Panc1 (cell line): Measurements from ENCODE around the gene RIC3. TPM values are rescaled to one million over a fixed set of nuclear protein-coding genes. Genes with fewer than 3 reads are reported as not detected.

ENCODE experiments used
- ATAC-seq: fragments of 200-7000 bp; cut with Tn5 transposase; 2 replicates; pipeline ENCODE4 v1.9.1; 2020; ENCODE audit warnings: mild to moderate bottlenecking, moderate library complexity
- BruUV-seq: library from RNA; stranded (reverse); fragments of 400-500 nt; replicated peaks from 2 replicates; lab custom pipeline; 2021; lab: Mats Ljungman, UMichigan
- CTCF ChIA-PET: fragments of 300-600 bp; sonication (Branson Sonifier 250); formaldehyde crosslinking; loops from one replicate; lab custom pipeline; 2022; ENCODE audit warnings: antibody characterized with exemption; lab: Charles Lee
- POLR2A ChIA-PET: fragments of 300-600 bp; sonication (Branson Sonifier 250); formaldehyde crosslinking; loops from one replicate; lab custom pipeline; 2022; ENCODE audit warnings: antibody characterized with exemption; lab: Charles Lee
- DNase-seq: peaks from one replicate; pipeline ENCODE4 v3.0.0-alpha.2; 2010; ENCODE audit warnings: low read depth, low spot score
- H3K27ac ChIP-seq: 2 replicates; pipeline ENCODE4 v1.5.1; 2011; ENCODE audit warnings: mild to moderate bottlenecking, low read length, inconsistent platforms
- H3K27me3 ChIP-seq: fragments of 200-500 bp; sonication (Bioruptor generic); 2 replicates; pipeline ENCODE4 v1.6.0; 2014; ENCODE audit warnings: low read length, inconsistent platforms; ENCODE audit not compliant: control insufficient read depth, insufficient read depth
- H3K36me3 ChIP-seq: fragments of 200-500 bp; sonication (Bioruptor generic); 2 replicates; pipeline ENCODE4 v1.5.1; 2014; ENCODE audit warnings: inconsistent platforms, mild to moderate bottlenecking, low read length, moderate library complexity; ENCODE audit not compliant: control insufficient read depth, insufficient read depth
- H3K4me1 ChIP-seq: 2 replicates; pipeline ENCODE4 v1.5.1; 2011; ENCODE audit warnings: inconsistent platforms, mild to moderate bottlenecking, low read length, moderate library complexity; ENCODE audit not compliant: control insufficient read depth, insufficient read depth
- H3K4me3 ChIP-seq, 2 experiments: 2 replicates each; pipeline ENCODE4 v1.5.1; 2011 to 2012; ENCODE audit warnings: low read depth in 2 of 2, low read length in 2 of 2, mild to moderate bottlenecking in 2 of 2, inconsistent platforms in 1 of 2, moderate library complexity in 1 of 2
- H3K9me3 ChIP-seq: fragments of 200-500 bp; sonication (Bioruptor generic); 2 replicates; pipeline ENCODE4 v1.5.1; 2014; ENCODE audit warnings: low read depth, mild to moderate bottlenecking, inconsistent platforms, low read length, moderate library complexity; ENCODE audit not compliant: control insufficient read depth, insufficient read depth
- POLR2AphosphoS5 ChIP-seq: IDR thresholded peaks from 2 replicates; pipeline ENCODE4 v1.6.1; 2012; ENCODE audit warnings: mild to moderate bottlenecking, low read depth, low read length, moderate library complexity
- SIN3A ChIP-seq: IDR thresholded peaks from 2 replicates; pipeline ENCODE4 v1.6.1; 2012; ENCODE audit warnings: low read depth, mild to moderate bottlenecking, low read length, moderate library complexity, borderline replicate concordance; ENCODE audit not compliant: insufficient read depth
- TCF7L2 ChIP-seq: IDR thresholded peaks from 2 replicates; pipeline ENCODE4 v1.6.1; 2011; ENCODE audit warnings: mild to moderate bottlenecking, low read depth, low read length, inconsistent platforms
- in situ Hi-C: cut with HindIII; loops from 2 replicates; pipeline ENCODE4 v1.10.0; 2016; ENCODE audit warnings: low sequenced_read_pairs, low pct_unique_long_range_greater_than_20kb
- intact Hi-C: fragments of 100-400 bp; cut with micrococcal nuclease; formaldehyde crosslinking; loops from one replicate; pipeline ENCODE4 v1.10.0; 2022; ENCODE audit not compliant: unreplicated experiment
- total RNA-seq: library from RNA; stranded (reverse); gene quantifications from one replicate; pipeline ENCODE4 v1.2.1, GENCODE V29; 2021; ENCODE audit not compliant: unreplicated experiment
- TF ChIP-seq, protein P1 (sequence below), 2 experiments: IDR thresholded peaks; 2 replicates each; pipeline ENCODE4 v1.6.1; 2011 to 2012; ENCODE audit warnings: low read depth in 2 of 2, control low read depth in 1 of 2, low read length in 1 of 2, mild to moderate bottlenecking in 1 of 2, moderate library complexity in 1 of 2; ENCODE audit not compliant: insufficient read depth in 1 of 2
- TF ChIP-seq, protein P2 (sequence below): fragments of 450-650 bp; IDR thresholded peaks from 2 replicates; pipeline ENCODE4 v1.5.1; 2017; ENCODE audit warnings: mild to moderate bottlenecking

Gene RIC3
- total RNA-seq, 1 experiment from 2014 or later, result 4.2 TPM

DNA sequence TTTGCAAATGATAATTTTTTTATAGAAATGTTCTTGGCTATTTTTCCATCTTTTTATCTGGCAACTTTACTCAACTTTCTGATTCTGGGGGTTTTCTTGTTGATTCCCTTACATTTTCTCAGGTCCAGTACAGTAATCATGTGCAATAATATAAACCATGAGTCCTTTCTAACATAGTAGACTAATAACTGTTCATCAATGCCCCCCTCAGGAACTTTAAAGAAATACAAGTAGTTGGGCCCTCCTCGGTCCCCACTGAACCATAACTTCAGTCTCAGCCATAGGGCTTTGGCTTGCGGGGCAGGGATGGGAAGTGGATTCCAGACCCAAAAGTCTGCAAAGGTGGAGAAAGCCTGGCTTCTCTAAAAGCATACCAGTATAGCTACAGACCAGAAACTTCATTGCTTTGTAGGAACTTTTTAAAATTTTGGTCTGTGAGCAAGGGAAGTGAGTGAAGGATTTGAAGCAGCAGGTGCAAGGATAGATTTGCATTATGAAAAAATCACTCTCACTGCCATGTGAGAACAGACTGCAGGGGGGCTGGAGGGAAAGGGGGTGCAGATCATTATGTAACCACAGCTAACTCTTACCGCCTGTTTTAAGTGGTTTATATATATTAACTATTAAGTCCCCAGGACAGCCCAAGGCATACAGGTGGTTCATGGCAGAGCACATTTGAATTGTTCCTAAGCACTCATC, 98.3 kb downstream of the RIC3 start:
- no peak overlapping the region for H3K27ac ChIP-seq
- intact Hi-C loops (loop anchor here (1.0 kb wide), 1 partner anchor 37 kb away; no protein-coding TSS in a partner anchor), in situ Hi-C loops (no loop called here)
- ATAC-seq (peak; percentile 79), DNase-seq (no peak)
- peaks cover 27% of the 10 kb centered on the region for H3K27me3 ChIP-seq
- no peaks in the 10 kb centered on the region for H3K9me3 ChIP-seq
- ChIA-PET POLR2A (no interaction called here), CTCF (interaction anchor here (0.7 to 0.8 kb wide), 3 partner anchors 10 to 37 kb away, joined by 3 to 4 read pairs (median 4); no protein-coding TSS in a partner anchor)
- H3K4me3 ChIP-seq, result no peak overlapping the region
- H3K4me1 ChIP-seq, result no peaks in the 10 kb centered on the region
- no peaks in the 10 kb centered on the region for H3K36me3 ChIP-seq
- no TSS peak for BruUV-seq
- TF ChIP-seq, protein P1, sequence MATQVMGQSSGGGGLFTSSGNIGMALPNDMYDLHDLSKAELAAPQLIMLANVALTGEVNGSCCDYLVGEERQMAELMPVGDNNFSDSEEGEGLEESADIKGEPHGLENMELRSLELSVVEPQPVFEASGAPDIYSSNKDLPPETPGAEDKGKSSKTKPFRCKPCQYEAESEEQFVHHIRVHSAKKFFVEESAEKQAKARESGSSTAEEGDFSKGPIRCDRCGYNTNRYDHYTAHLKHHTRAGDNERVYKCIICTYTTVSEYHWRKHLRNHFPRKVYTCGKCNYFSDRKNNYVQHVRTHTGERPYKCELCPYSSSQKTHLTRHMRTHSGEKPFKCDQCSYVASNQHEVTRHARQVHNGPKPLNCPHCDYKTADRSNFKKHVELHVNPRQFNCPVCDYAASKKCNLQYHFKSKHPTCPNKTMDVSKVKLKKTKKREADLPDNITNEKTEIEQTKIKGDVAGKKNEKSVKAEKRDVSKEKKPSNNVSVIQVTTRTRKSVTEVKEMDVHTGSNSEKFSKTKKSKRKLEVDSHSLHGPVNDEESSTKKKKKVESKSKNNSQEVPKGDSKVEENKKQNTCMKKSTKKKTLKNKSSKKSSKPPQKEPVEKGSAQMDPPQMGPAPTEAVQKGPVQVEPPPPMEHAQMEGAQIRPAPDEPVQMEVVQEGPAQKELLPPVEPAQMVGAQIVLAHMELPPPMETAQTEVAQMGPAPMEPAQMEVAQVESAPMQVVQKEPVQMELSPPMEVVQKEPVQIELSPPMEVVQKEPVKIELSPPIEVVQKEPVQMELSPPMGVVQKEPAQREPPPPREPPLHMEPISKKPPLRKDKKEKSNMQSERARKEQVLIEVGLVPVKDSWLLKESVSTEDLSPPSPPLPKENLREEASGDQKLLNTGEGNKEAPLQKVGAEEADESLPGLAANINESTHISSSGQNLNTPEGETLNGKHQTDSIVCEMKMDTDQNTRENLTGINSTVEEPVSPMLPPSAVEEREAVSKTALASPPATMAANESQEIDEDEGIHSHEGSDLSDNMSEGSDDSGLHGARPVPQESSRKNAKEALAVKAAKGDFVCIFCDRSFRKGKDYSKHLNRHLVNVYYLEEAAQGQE (IDR thresholded peaks at IDR 0.05; ENCODE audit: insufficient read depth in 1 of 2, low read depth in 2 of 2, low read length in 1 of 2), result no peak
- no peak for TF ChIP-seq POLR2AphosphoS5
- TF ChIP-seq, protein P2, sequence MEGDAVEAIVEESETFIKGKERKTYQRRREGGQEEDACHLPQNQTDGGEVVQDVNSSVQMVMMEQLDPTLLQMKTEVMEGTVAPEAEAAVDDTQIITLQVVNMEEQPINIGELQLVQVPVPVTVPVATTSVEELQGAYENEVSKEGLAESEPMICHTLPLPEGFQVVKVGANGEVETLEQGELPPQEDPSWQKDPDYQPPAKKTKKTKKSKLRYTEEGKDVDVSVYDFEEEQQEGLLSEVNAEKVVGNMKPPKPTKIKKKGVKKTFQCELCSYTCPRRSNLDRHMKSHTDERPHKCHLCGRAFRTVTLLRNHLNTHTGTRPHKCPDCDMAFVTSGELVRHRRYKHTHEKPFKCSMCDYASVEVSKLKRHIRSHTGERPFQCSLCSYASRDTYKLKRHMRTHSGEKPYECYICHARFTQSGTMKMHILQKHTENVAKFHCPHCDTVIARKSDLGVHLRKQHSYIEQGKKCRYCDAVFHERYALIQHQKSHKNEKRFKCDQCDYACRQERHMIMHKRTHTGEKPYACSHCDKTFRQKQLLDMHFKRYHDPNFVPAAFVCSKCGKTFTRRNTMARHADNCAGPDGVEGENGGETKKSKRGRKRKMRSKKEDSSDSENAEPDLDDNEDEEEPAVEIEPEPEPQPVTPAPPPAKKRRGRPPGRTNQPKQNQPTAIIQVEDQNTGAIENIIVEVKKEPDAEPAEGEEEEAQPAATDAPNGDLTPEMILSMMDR, result no peak
- TF ChIP-seq TCF7L2, result no peak
- no peak for TF ChIP-seq SIN3A

DNA sequence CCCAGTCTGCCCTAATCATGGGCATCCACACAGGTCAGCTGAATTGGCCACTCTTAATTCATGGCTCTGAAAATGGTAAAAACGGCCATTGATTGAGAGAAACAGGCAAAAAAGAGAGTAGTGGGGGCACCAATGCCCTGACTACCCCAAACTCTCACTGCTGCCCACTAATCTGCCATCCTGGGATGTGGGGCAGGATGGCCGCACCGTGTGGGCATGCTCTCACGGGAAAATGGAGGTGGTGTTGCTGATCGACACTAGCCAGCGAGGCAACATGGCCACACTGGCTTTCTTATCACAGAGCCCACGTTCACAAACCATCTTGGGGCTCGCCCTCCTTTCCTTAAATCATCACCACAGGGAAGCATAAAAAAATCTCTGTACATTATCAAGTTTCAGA, 99.1 kb downstream of the RIC3 start:
- H3K27me3 ChIP-seq, result peaks cover 22% of the 10 kb centered on the region
- H3K4me3 ChIP-seq, result no peak overlapping the region
- ATAC-seq (no peak), DNase-seq (no peak)
- BruUV-seq, result no TSS peak
- in situ Hi-C loops (no loop called here), intact Hi-C loops (loop anchor here (1.0 kb wide), 1 partner anchor 36 kb away; no protein-coding TSS in a partner anchor)
- no peaks in the 10 kb centered on the region for H3K36me3 ChIP-seq
- H3K4me1 ChIP-seq, result no peaks in the 10 kb centered on the region
- H3K27ac ChIP-seq, result no peak overlapping the region
- no peaks in the 10 kb centered on the region for H3K9me3 ChIP-seq
- POLR2A ChIA-PET, result interaction anchor here (0.6 kb wide), 1 partner anchor 71 kb away, joined by 3 read pairs; no protein-coding TSS in a partner anchor
- TF ChIP-seq, protein P2, result no peak
- TF ChIP-seq, protein P1 (IDR thresholded peaks at IDR 0.05; ENCODE audit: insufficient read depth in 1 of 2, low read depth in 2 of 2, low read length in 1 of 2), result no peak
- no peak for TF ChIP-seq SIN3A
- TF ChIP-seq TCF7L2, result no peak
- no peak for TF ChIP-seq POLR2AphosphoS5
- CTCF ChIA-PET, result interaction anchor here (0.6 kb wide), 1 partner anchor 37 kb away, joined by 5 read pairs; no protein-coding TSS in a partner anchor
